H1 (cell line): ENCODE data around the gene TASP1. TPM values are rescaled to one million over a fixed set of nuclear protein-coding genes. Genes with fewer than 3 reads are reported as not detected.

Experiments used
- CTCF ChIA-PET: fragments of 300-600 bp; sonication (Branson Sonifier 250); formaldehyde crosslinking; loops from one replicate; lab custom pipeline; 2021; ENCODE audit not compliant: partially characterized antibody; lab: Charles Lee
- POLR2A ChIA-PET: fragments of 300-600 bp; sonication (Branson Sonifier 250); formaldehyde crosslinking; loops from one replicate; lab custom pipeline; 2021; ENCODE audit warnings: inconsistent platforms; ENCODE audit not compliant: partially characterized antibody; lab: Charles Lee
- DNase-seq, 2 experiments: peaks; one replicate each; pipeline versions ENCODE4 v3.0.0 to v3.0.0-alpha.2; 2010 to 2022; ENCODE audit warnings: low spot score in 2 of 2, low read depth in 1 of 2, mixed read lengths in 1 of 2
- FAIRE-seq: peaks from 2 replicates; lab custom pipeline; 2011; peaks lifted over from hg19 to GRCh38; lab: Jason Lieb, UNC
- H2AFZ ChIP-seq: 2 replicates; pipeline ENCODE4 v1.8.1; 2012; ENCODE audit warnings: low read length, inconsistent platforms
- H2AK5ac ChIP-seq: 2 replicates; pipeline ENCODE4 v1.6.1; 2013; ENCODE audit warnings: low read depth, low read length
- H2BK120ac ChIP-seq: replicated peaks from 2 replicates; pipeline ENCODE3; 2013; ENCODE audit warnings: low read depth, low read length, inconsistent platforms
- H2BK12ac ChIP-seq: 2 replicates; pipeline ENCODE4 v1.6.1; 2013; ENCODE audit warnings: low read depth, low read length
- H2BK15ac ChIP-seq: 2 replicates; pipeline ENCODE4 v1.6.1; 2013; ENCODE audit warnings: low read length
- H2BK20ac ChIP-seq: 2 replicates; pipeline ENCODE4 v1.6.1; 2013; ENCODE audit warnings: low read length
- H2BK5ac ChIP-seq: 2 replicates; pipeline ENCODE4 v1.6.1; 2013; ENCODE audit warnings: low read depth, low read length
- H3K14ac ChIP-seq: 2 replicates; pipeline ENCODE4 v1.6.1; 2013; ENCODE audit warnings: inconsistent platforms; ENCODE audit not compliant: insufficient read length
- H3K18ac ChIP-seq: 2 replicates; pipeline ENCODE4 v1.6.1; 2013; ENCODE audit warnings: low read length; ENCODE audit errors: extremely low read depth
- H3K23ac ChIP-seq: 2 replicates; pipeline ENCODE4 v1.6.1; 2013; ENCODE audit warnings: inconsistent platforms; ENCODE audit not compliant: insufficient read length
- H3K23me2 ChIP-seq: 2 replicates; pipeline ENCODE4 v1.6.1; 2013; ENCODE audit warnings: low read depth, low read length
- H3K27ac ChIP-seq: 2 replicates; pipeline ENCODE4 v1.6.1; 2011; ENCODE audit warnings: low read depth, low read length, inconsistent platforms
- H3K27me3 ChIP-seq, 4 experiments: replicated peaks in 1 of 4; 1 replicate in 1 of 4; 2 replicates in 3 of 4; pipeline versions ENCODE4 v1.6.1 to v1.8.1; 2011 to 2013; ENCODE audit warnings: low read length in 3 of 4, mild to moderate bottlenecking in 3 of 4, inconsistent platforms in 2 of 4, mixed read lengths in 2 of 4, moderate library complexity in 1 of 4; ENCODE audit not compliant: control insufficient read depth in 3 of 4, insufficient read depth in 3 of 4; ENCODE audit errors: extremely low read depth in 1 of 4
- H3K36me3 ChIP-seq, 4 experiments: 2 replicates each; pipeline versions ENCODE4 v1.6.1 to v1.8.1; 2011 to 2013; ENCODE audit warnings: mild to moderate bottlenecking in 4 of 4, low read length in 3 of 4, moderate library complexity in 2 of 4, control low read depth in 1 of 4, inconsistent platforms in 1 of 4; ENCODE audit not compliant: insufficient read depth in 4 of 4, control insufficient read depth in 2 of 4
- H3K4ac ChIP-seq: replicated peaks from 2 replicates; pipeline ENCODE3; 2013; ENCODE audit warnings: low read length, low read depth, mixed read lengths, inconsistent platforms; ENCODE audit not compliant: insufficient read length
- H3K4me1 ChIP-seq, 4 experiments: replicated peaks in 1 of 4; 1 replicate in 1 of 4; 2 replicates in 3 of 4; pipeline versions ENCODE4 v1.6.1 to v1.8.1; 2011 to 2013; ENCODE audit warnings: low read length in 3 of 4, inconsistent platforms in 2 of 4, mixed read lengths in 1 of 4; ENCODE audit not compliant: insufficient read depth in 4 of 4, control insufficient read depth in 3 of 4
- H3K4me2 ChIP-seq, 2 experiments: 2 replicates each; pipeline versions ENCODE4 v1.6.1 to v1.8.1; 2011 to 2013; ENCODE audit warnings: low read depth in 2 of 2, low read length in 2 of 2, control low read depth in 1 of 2, inconsistent platforms in 1 of 2, mild to moderate bottlenecking in 1 of 2; ENCODE audit not compliant: insufficient read depth in 1 of 2
- H3K4me3 ChIP-seq, 4 experiments: fragments of 200-600, 300-600 bp in 1 of 4; sonication (generic), shearing (Covaris generic), sonication (Bioruptor Twin) in 1 of 4; 2 replicates each; pipeline versions ENCODE4 v1.5.1 to v1.8.1; 2011 to 2016; ENCODE audit warnings: low read length in 4 of 4, low read depth in 3 of 4, control low read depth in 2 of 4, inconsistent platforms in 2 of 4, mild to moderate bottlenecking in 2 of 4, mixed read lengths in 1 of 4, moderate library complexity in 1 of 4; ENCODE audit not compliant: insufficient read depth in 2 of 4; ENCODE audit errors: extremely low read depth in 1 of 4
- H3K56ac ChIP-seq: replicated peaks from 2 replicates; pipeline ENCODE3; 2013; ENCODE audit warnings: low read depth, mild to moderate bottlenecking, mixed read lengths, low read length, inconsistent platforms; ENCODE audit not compliant: insufficient read length
- H3K79me1 ChIP-seq: 2 replicates; pipeline ENCODE4 v1.6.1; 2013; ENCODE audit warnings: low read depth, low read length, control low read depth
- H3K79me2 ChIP-seq, 2 experiments: 2 replicates each; pipeline versions ENCODE4 v1.6.1 to v1.8.1; 2012 to 2013; ENCODE audit warnings: low read length in 2 of 2, mild to moderate bottlenecking in 2 of 2, inconsistent platforms in 1 of 2; ENCODE audit not compliant: insufficient read depth in 2 of 2, control insufficient read depth in 1 of 2
- H3K9ac ChIP-seq, 4 experiments: replicated peaks in 1 of 4; 1 replicate in 1 of 4; 2 replicates in 3 of 4; pipeline versions ENCODE4 v1.6.1 to v1.8.1; 2011 to 2013; ENCODE audit warnings: low read depth in 3 of 4, low read length in 3 of 4, control low read depth in 2 of 4, mild to moderate bottlenecking in 2 of 4, moderate library complexity in 2 of 4, inconsistent platforms in 1 of 4; ENCODE audit errors: extremely low read depth in 1 of 4
- H3K9me3 ChIP-seq, 2 experiments: 2 replicates each; pipeline versions ENCODE4 v1.6.1 to v1.8.1; 2012 to 2013; ENCODE audit warnings: mild to moderate bottlenecking in 2 of 2, moderate library complexity in 2 of 2, control low read depth in 1 of 2, inconsistent platforms in 1 of 2, low read depth in 1 of 2, low read length in 1 of 2, mixed read lengths in 1 of 2; ENCODE audit not compliant: insufficient read depth in 2 of 2
- H4K20me1 ChIP-seq, 2 experiments: replicated peaks in 1 of 2; 2 replicates each; pipeline versions ENCODE3 to v1.8.1; 2011 to 2013; ENCODE audit warnings: inconsistent platforms in 2 of 2, low read length in 2 of 2, mild to moderate bottlenecking in 1 of 2; ENCODE audit not compliant: insufficient read depth in 2 of 2, control insufficient read depth in 1 of 2
- H4K5ac ChIP-seq: 2 replicates; pipeline ENCODE4 v1.6.1; 2013; ENCODE audit warnings: low read length, low read depth, mixed read lengths, inconsistent platforms; ENCODE audit not compliant: insufficient read length
- H4K8ac ChIP-seq: 2 replicates; pipeline ENCODE4 v1.8.0; 2013; ENCODE audit warnings: mild to moderate bottlenecking, moderate library complexity, low read length, inconsistent platforms; ENCODE audit not compliant: insufficient read depth; ENCODE audit errors: extremely low read depth
- H4K91ac ChIP-seq: replicated peaks from 2 replicates; pipeline ENCODE3; 2013; ENCODE audit warnings: low read length, mixed read lengths, inconsistent platforms; ENCODE audit not compliant: insufficient read length
- ASH2L ChIP-seq: fragments of 200-600, 300-600 bp; sonication (generic); IDR thresholded peaks from one replicate; pipeline ENCODE4 v1.7.1; 2017; ENCODE audit warnings: low read length
- PHF8 ChIP-seq: fragments of 200-600 bp; sonication (generic); conservative IDR thresholded peaks from 2 replicates; pipeline ENCODE4 v1.7.1; 2012; ENCODE audit warnings: low read depth, mild to moderate bottlenecking, inconsistent platforms, low read length, moderate library complexity
- POLR2AphosphoS5 ChIP-seq: IDR thresholded peaks from 2 replicates; pipeline ENCODE4 v1.6.1; 2011; ENCODE audit warnings: low read depth, low read length
- WGBS, 2 experiments: shearing (Covaris generic) in 1 of 2; methylation state at CpG; one replicate each; pipeline versions ENCODE4 v1.1.6 to v1.1.7; 2013 to 2015; ENCODE audit warnings: low lambda C conversion rate in 2 of 2, mixed read lengths in 2 of 2, inconsistent platforms in 1 of 2, low coverage in 1 of 2, missing lambda C conversion rate in 1 of 2; ENCODE audit not compliant: insufficient replicate concordance in 2 of 2, insufficient coverage in 1 of 2, insufficient read length in 1 of 2; ENCODE audit errors: extremely low coverage in 1 of 2, missing lambda C conversion rate in 1 of 2; 5-methylcytosine and 5-hydroxymethylcytosine counted together
- polyA plus RNA-seq, 7 experiments: library from polyadenylated mRNA; depleted of rRNA in 3 of 7; stranded (reverse) in 5 of 7; unstranded in 2 of 7; fragments of >200 nt in 5 of 7; fragments of 200-250 nt in 2 of 7; gene quantifications; 1 replicate in 5 of 7; 2 replicates in 1 of 7; 4 replicates in 1 of 7; pipeline versions ENCODE4 v1.2.1 to v1.2.3, GENCODE V29; 2011 to 2013; ENCODE audit warnings: missing spikeins in 2 of 7, mixed read lengths in 2 of 7
- total RNA-seq: library from RNA; stranded (reverse); fragmentation: NEBNext Ultra II Directional; extraction: Animal tissue kit (Norgen Biotek cat#: 25700); gene quantifications from 2 replicates; pipeline ENCODE4 v1.2.1, GENCODE V29; 2021

Gene TASP1
- total and polyA plus RNA-seq, 2 of the 8 experiments (the other 6 are each of a cell fraction or from before 2014, with no cell fraction given) = 4.5 to 10.9 TPM

DNA sequence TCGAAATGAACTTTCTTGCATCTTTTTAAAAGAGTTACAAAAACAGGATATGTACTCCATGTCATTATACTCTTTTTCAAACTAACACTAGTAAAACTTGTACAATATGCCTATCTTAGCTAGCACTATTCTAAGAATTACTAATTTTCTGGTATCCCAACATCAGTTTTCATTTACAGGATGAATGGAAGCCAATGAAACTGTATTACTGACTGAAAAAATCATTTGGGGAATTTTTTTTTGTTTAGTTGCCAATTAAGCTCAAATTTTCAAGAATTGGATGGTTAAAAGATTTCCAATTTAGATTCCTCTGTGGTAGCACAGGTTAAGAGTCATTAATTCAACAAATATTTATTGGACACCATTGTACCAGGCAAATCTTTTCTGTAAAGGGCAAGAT is 30.7 kb downstream of the TASP1 start:
- Histone ChIP-seq H3K4me2 (no peak overlapping the region), H3K18ac (no peak overlapping the region), H2AFZ (no peak overlapping the region), H4K20me1 (no peaks in the 10 kb centered on the region), H3K23me2 (no peaks in the 10 kb centered on the region), H3K27ac (no peak overlapping the region), H3K56ac (no peak overlapping the region), H3K14ac (no peak overlapping the region), H2BK20ac (no peak overlapping the region), H2BK12ac (no peak overlapping the region), H2AK5ac (no peak overlapping the region), H3K36me3 (no peaks in the 10 kb centered on the region), H3K9me3 (no peaks in the 10 kb centered on the region; a peak in 2 of 4 replicates), H3K79me2 (no peaks in the 10 kb centered on the region), H3K4me1 (no peaks in the 10 kb centered on the region), H3K27me3 (no peaks in the 10 kb centered on the region), H4K8ac (no peak overlapping the region), H3K9ac (no peak overlapping the region), H3K79me1 (no peaks in the 10 kb centered on the region), H4K5ac (no peak overlapping the region), H3K4me3 (no peak overlapping the region), H2BK5ac (no peak overlapping the region), H2BK120ac (no peak overlapping the region), H3K23ac (no peak overlapping the region), H4K91ac (no peak overlapping the region), H3K4ac (no peak overlapping the region), H2BK15ac (no peak overlapping the region)
- ChIA-PET POLR2A (no interaction called here), CTCF (interaction anchor here (1.0 to 1.6 kb wide), 2 partner anchors 95 to 139 kb away, joined by 3 to 8 read pairs; no protein-coding TSS in a partner anchor)
- TF ChIP-seq PHF8 = no peak
- no peak for TF ChIP-seq ASH2L
- no peak for TF ChIP-seq POLR2AphosphoS5
- WGBS, 2 experiments = 92% methylated on average over 1 of the region's 1 CpG; no CpG with 5 or more reads in 1 of the 2 experiments
- FAIRE-seq (no peak), DNase-seq (no peak)
